Stimulated activated CD8-positive, alpha-beta memory T cell treated with anti-CD3 and anti-CD28 coated beads, Interleukin-15, amount 100 ng/mL, for 4 hours (primary cell): Measurements from ENCODE around the gene BNC2.
"Not testable (repeated sequence)": the region's sequence is repeated elsewhere in the genome, so short reads cannot be mapped to it uniquely, and the experiment has no call there.

Experiments used
- DNase-seq, 2 donors: peaks; one replicate each; pipeline ENCODE4 v3.0.0-alpha.2; 2020; ENCODE audit warnings: low read depth in 2 of 2

The BNC2 gene

GRCh38 chr9:16544842-16545241 lies 325.6 kb downstream of the BNC2 start:
- DNase-seq = no peak

GRCh38 chr9:16543686-16544085 lies 326.8 kb downstream of the BNC2 start:
- no peak for DNase-seq

GRCh38 chr9:16543225-16543624 lies 327.2 kb downstream of the BNC2 start:
- no peak for DNase-seq

GRCh38 chr9:16542290-16542689 lies 328.2 kb downstream of the BNC2 start:
- DNase-seq = no peak

- DNase-seq = no peak
These were observed 329.5 kb downstream of the BNC2 start for GRCh38 chr9:16540743-16541613.

- not testable (repeated sequence) for DNase-seq
These were observed 330.8 kb downstream of the BNC2 start for GRCh38 chr9:16539626-16540025.

GRCh38 chr9:16535555-16535954 lies 334.9 kb downstream of the BNC2 start:
- DNase-seq = no peak

- DNase-seq = no peak
These were observed 337.6 kb downstream of the BNC2 start for GRCh38 chr9:16532681-16533450.

DNA sequence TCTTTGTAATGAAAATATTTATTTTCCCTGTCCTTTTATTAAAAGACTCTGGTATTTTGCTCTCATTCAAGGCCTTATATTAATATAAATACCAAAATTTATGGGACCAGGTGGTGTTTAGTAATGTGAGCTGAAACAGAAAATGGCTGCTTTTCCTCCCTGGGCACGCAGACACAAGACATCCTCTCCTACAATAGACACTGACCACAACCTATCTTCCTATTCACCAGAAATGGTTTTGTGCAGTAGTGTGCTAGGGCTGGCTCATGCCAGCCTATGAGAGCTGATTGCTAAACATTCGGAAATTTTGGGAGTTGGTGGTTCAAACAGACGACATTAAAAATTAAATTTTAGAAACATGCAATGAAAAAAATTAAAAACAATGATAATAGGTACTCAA lies 338.2 kb downstream of the BNC2 start:
- no peak for DNase-seq

DNA sequence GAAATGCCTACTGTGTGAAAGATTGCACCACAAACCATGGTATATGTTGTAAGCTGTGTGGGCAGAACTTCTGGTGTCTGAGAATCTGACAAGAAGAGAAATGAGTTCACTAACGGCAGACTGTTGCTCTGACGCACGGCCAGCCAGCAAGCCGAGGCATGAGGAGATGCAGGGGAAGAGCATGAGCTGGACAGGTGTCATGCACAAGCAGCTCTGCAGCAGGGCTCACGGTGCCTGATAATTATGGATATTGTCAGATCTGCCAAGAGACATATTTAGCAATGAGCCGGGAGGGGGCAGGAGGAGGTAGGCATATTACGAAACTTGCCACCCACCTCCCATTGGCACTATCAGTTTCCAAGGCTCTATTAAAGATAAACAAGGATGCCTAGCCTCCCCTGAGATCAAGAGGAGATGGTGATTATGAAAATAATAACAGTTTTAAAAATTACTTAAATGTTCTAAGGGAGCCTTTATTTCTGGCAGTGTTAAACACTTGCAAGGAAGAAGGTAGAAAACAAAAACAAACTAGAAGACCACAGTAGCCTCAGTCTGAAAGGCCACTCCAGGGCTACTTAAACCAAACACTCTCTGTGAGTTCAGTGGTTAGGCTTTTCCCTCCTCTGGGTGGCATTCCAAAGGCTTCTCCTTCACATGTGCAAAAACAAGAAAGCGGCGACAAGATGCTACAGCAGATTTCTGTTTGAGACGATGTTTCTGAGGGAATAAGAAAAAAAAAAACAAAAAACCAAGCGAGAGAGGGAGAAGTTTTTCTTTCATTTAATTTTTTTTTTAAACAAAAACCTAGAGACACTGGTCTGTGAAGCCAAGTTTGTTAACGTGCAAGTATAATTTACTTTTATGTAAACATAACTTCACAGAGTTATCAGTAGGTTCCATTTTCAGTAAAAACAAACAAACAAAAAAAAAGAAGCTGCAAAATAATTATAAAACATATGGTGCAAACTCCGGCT lies 339.5 kb downstream of the BNC2 start:
- no peak for DNase-seq

DNA sequence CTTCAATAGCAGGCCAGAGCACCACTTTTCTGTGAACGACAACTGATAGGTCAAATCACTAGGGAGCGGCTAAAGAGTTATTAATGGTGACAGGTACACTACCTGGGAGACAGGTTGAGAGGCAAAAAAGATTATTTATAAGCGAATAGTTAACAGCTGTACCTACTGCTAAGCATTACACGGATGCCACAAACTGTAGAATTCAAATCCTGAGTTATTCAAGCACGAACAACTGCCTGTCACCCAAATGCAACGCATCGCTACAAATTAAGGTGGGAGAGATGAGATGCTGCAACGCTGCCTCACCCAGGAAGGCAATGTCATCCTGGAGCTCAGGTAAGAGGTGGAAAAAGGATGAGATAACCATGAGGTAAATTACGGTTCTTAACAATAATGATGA lies 342.9 kb downstream of the BNC2 start:
- DNase-seq = no peak

DNA sequence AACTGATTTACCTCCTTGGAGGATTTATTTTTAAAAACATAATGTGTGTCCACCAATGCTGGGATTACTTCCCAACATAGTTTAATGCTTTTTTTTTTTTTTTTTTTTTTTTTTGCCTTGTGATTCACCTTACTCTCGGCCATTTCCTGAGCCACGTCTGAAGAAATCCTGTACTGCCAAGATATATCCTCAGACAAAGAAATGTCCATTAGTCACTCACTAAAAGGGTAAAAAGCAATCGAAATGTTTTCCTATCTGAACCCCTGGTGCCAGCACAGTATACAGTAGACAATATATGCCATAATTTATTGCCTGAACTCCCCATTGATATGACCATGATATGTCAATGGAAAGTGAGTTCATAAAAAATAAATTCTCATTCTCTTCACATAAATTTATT lies 344.1 kb downstream of the BNC2 start:
- DNase-seq = no peak

- no peak for DNase-seq
These were observed 345.6 kb downstream of the BNC2 start for GRCh38 chr9:16524823-16525222.

DNA sequence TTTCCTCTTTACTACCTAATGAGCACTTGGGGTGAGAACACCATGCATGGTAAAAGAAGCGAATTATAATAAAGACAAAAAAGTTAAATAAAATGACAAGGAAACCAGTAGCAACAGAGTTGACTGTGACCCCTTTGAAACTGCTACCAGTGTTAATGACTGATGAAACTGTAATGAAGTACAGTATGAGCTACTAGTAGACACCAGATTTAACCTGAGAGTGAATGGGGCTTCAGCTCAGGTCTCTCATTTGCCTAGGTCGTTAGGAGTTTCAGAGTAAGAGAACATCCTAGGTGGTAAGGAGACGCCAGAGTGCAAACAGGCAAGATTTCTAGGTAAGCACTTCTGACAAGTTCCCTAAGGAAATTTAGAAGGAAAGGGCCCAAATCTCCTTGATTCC lies 346.4 kb downstream of the BNC2 start:
- no peak for DNase-seq

- no peak for DNase-seq
These were observed 348.5 kb downstream of the BNC2 start for GRCh38 chr9:16521868-16522411.

DNA sequence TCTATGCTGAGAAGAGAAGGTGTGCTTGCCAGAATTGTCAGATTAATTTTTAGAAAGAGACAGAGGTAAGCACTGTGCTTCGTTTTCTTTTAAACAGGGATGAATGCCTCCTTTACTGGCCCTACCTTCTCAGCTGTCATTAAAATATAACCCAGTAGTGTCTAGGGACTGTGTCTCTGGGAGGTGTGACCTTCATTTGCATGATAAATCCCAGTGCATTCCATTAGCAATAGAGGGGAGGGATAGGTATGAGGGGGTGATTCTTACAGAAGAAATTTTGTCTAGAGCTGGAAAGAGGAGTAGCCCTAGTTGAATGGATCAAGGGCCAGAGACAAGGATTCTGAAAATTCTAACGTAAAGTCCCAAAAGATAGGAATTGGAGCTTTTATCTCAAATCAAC lies 351.5 kb downstream of the BNC2 start:
- no peak for DNase-seq

DNA sequence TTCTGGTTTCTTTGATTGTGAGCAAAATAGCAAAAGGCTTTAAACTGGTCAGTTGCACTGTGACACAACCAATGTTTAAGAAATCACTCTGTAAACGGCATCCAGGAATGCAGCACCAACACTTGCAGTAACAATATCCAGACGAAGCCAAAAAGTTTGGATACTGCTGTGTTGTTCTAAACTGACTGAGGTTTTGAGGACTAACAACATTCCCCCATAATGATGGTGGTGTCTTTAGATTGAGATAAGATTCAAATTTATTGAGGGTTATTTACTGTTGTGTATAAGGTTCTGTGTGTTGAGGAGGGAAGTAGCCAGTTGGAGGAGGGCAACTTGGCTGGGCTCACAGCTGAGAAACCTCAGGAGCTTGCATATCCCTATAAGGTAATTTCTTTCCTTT lies 353.6 kb downstream of the BNC2 start:
- no peak for DNase-seq

DNA sequence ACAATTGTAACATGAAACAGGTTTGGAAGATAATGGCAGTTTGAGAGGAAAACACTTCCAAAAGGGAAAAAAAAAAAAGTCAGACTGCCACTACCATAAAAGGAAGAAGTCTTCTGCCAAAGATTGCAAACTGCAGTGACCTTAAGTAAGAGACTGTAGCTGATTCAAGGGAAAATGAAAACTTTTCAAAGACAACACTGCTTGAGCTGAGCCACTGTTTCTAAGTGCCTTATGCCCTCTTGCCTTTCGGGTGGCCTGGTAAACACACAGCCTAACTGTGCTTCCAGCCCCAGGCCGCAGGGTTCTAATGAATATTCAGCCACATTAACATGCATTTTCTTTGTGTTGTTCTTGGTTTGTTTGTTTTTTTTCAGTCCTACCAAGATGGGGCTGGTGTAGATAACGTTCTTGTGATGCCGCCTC lies 354.6 kb downstream of the BNC2 start:
- no peak for DNase-seq

DNA sequence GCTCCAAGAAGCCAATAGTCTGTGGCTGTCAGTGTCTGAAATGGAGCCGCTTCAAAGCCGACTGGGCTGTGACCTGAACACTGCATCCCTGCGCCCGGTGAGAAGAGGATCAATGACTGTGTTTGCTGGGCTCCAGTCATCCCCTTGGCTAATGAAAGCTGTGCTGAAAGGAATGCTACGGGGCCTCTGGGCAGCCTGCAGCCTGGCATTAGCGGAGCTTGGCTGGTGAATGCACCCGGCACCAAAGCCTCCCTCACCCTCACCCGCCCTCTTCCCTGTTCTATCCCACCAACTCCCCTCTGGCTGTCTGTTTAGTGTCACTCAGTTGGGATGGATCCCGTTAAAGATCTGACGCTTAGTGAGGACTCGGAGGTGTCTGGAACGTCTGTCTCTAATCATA lies 355.3 kb downstream of the BNC2 start:
- no peak for DNase-seq

GRCh38 chr9:16514131-16514530 lies 356.3 kb downstream of the BNC2 start:
- no peak for DNase-seq

GRCh38 chr9:16512281-16512680 lies 358.2 kb downstream of the BNC2 start:
- no peak for DNase-seq

DNA sequence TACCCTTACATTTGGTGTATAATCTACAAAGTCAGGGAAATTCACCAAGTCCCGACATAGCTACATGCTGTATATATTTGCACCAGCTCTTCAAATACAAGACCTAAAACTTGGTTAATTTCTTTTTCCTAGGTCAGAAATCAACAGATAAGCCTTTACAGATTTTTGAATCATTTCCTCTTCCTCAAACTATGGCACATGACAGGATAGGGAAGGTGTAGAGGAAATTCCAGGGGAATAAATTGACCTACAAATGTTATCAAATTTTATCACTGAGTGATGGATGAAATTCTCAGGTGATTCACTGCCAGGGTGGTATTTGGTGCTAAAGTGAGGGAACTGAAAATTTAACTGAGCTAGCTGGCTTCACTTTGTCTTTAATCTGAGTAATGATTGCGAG lies 360.0 kb downstream of the BNC2 start:
- DNase-seq = no peak
